ENCODE data around the gene EEF2K. TPM values are rescaled to one million over a fixed set of nuclear protein-coding genes. Genes with fewer than 3 reads are reported as not detected.

The EEF2K gene
- total and polyA plus RNA-seq, 2 of the 13 experiments (the other 11 are each of a cell fraction or from before 2014, with no cell fraction given), result 22.0 to 23.8 TPM

DNA sequence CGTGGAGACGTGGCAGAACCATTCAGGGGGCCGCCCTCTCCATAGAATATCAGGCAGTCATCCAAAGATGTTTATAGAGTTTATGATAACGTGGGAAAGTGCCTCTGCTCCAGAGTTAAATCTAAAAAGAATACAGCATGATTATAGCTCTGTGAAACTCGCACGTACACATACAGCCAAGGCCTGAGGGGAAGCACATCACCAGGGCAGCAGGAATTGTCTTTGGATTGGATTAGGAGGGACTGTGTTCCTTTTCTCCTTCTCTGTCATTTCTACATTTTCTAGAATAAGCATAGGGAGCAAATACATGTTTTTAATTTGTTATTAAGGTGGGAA, 26.9 kb downstream of the EEF2K start (continued):
- TF ChIP-seq, protein P1, sequence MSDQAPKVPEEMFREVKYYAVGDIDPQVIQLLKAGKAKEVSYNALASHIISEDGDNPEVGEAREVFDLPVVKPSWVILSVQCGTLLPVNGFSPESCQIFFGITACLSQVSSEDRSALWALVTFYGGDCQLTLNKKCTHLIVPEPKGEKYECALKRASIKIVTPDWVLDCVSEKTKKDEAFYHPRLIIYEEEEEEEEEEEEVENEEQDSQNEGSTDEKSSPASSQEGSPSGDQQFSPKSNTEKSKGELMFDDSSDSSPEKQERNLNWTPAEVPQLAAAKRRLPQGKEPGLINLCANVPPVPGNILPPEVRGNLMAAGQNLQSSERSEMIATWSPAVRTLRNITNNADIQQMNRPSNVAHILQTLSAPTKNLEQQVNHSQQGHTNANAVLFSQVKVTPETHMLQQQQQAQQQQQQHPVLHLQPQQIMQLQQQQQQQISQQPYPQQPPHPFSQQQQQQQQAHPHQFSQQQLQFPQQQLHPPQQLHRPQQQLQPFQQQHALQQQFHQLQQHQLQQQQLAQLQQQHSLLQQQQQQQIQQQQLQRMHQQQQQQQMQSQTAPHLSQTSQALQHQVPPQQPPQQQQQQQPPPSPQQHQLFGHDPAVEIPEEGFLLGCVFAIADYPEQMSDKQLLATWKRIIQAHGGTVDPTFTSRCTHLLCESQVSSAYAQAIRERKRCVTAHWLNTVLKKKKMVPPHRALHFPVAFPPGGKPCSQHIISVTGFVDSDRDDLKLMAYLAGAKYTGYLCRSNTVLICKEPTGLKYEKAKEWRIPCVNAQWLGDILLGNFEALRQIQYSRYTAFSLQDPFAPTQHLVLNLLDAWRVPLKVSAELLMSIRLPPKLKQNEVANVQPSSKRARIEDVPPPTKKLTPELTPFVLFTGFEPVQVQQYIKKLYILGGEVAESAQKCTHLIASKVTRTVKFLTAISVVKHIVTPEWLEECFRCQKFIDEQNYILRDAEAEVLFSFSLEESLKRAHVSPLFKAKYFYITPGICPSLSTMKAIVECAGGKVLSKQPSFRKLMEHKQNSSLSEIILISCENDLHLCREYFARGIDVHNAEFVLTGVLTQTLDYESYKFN (CRISPR knock-in tag; conservative IDR thresholded peaks at IDR 0.05), result 0 out of 2 replicates have a peak, but pooled peaks have one; percentile 2

DNA sequence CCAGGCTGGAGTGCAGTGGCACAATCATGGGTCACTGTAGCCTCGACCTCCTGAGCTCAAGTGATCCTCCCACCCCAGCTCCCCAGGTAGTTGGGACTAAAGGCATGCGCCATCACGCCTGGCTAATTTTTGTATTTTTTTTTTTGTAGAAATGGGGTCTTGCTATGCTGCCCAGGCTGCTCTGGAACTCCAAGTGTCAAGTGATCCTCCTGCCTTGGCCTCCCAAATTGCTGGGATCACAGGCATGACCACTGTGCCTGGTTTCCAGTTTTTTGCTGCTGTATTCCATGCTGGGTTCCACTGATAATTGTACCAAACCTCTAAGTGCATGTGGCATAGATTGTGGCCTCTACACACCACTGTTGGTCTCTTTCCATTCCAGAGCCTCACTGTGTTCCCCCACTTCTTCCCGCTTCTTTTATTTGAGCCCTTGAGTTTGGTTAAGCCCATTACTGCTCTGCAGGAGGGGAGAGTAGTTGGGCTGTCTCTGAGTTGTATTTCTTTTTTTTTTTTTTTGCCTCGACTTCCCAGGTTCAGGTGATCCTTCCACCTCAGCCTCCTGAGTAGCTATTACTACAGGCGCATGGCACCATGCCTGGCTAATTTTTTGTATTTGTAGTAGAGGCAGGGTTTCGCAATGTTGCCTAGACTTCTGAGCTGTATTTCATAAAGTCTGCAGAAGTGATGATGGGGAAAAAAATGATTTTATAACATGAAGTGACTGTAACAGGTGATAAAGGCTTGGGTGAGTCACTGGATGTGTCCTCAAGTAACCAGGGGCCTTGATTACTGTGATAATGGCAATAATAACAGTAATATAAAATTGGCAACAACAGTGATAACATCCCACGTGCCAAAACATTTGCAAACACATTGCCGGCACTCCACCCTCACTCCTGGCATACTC, 30.0 kb downstream of the EEF2K start:
- POLR2A ChIA-PET, result no interaction called here
- no peak overlapping the region for H3K4me3 ChIP-seq (replicated peaks in 1 of 3; ENCODE audit: insufficient read depth in 1 of 3, low read depth in 2 of 3, low read length in 3 of 3)
- H3K9ac ChIP-seq (ENCODE audit: insufficient read depth, low read depth, low read length), result no peak overlapping the region
- 95% methylated on average over 9 of the region's 9 CpGs for WGBS (ENCODE audit: low lambda C conversion rate)
- DNase-seq (ENCODE audit: low spot score) (no peak), FAIRE-seq (no peak), ATAC-seq (no peak)
- H3K27ac ChIP-seq (ENCODE audit: extremely low read length, insufficient read depth, low read length), result no peak overlapping the region
- BruUV-seq (replicated peaks), result no TSS peak
- intact Hi-C loops (cut with micrococcal nuclease; ENCODE audit: unreplicated experiment), result loop anchor here (10.0 kb wide), 1 partner anchor 49 kb away; no protein-coding TSS in a partner anchor
- CTCF ChIA-PET (ENCODE audit: low intra/inter-chr PET ratio, low total read pairs), result no interaction called here
- no peak overlapping the region for H3K4me2 ChIP-seq (ENCODE audit: low read depth, low read length)
- H3K79me2 ChIP-seq (ENCODE audit: insufficient read depth, low read length), result peaks cover 2% of the 10 kb centered on the region
- in situ Hi-C loops (cut with HindIII; ENCODE audit: extremely low pct_ligation_motif_present, low pct_unique_long_range_greater_than_20kb), result no loop called here
- no peaks in the 10 kb centered on the region for H3K27me3 ChIP-seq (ENCODE audit: control insufficient read depth in 1 of 2, insufficient read depth in 2 of 2, low read length in 2 of 2)
- peak; percentile 83 for TF ChIP-seq CEBPB (IDR thresholded peaks at IDR 0.05; ENCODE audit: borderline replicate concordance, low read depth, low read length)
- no peak for TF ChIP-seq TSC22D2 (CRISPR knock-in tag; IDR thresholded peaks at IDR 0.05; ENCODE audit: borderline replicate concordance)
- TF ChIP-seq FLYWCH1 (CRISPR knock-in tag; IDR thresholded peaks at IDR 0.05), result 0 out of 2 replicates have a peak, but pooled peaks have one; percentile 52
- no peak for TF ChIP-seq CC2D1A (CRISPR knock-in tag; IDR thresholded peaks at IDR 0.05)
- peak; percentile 94 for TF ChIP-seq ZNF121 (CRISPR knock-in tag; IDR thresholded peaks at IDR 0.05)
- TF ChIP-seq ETV6 (CRISPR knock-in tag; conservative IDR thresholded peaks at IDR 0.05), result no peak
- no peak for TF ChIP-seq SIX4 (CRISPR knock-in tag; IDR thresholded peaks at IDR 0.05)
- no peak for TF ChIP-seq CCAR2 (optimal IDR thresholded peaks at IDR 0.05; ENCODE audit: low read depth, low read length)
- no peak for TF ChIP-seq PHF21A (CRISPR knock-in tag; IDR thresholded peaks at IDR 0.05)
- peaks cover 15 to 22% of the 10 kb centered on the region in 2 experiments for H3K36me3 ChIP-seq (replicated peaks in 1 of 2; ENCODE audit: control insufficient read depth in 1 of 2, insufficient read depth in 2 of 2, low read length in 2 of 2)
- H4K20me1 ChIP-seq (ENCODE audit: insufficient read depth, low read length), result no peaks in the 10 kb centered on the region
- H2AFZ ChIP-seq (ENCODE audit: low read length), result no peak overlapping the region
- H3K4me1 ChIP-seq (ENCODE audit: insufficient read depth, low read length), result peaks cover 18% of the 10 kb centered on the region
- no peaks in the 10 kb centered on the region for H3K9me3 ChIP-seq (ENCODE audit: low read length)

Measured in HepG2 (cell line).